Measurements from ENCODE around the gene CRIM1. TPM values are rescaled to one million over a fixed set of nuclear protein-coding genes. Genes with fewer than 3 reads are reported as not detected.

CRIM1 gene
- polyA plus RNA-seq, 1 donor: 21.1 TPM

DNA sequence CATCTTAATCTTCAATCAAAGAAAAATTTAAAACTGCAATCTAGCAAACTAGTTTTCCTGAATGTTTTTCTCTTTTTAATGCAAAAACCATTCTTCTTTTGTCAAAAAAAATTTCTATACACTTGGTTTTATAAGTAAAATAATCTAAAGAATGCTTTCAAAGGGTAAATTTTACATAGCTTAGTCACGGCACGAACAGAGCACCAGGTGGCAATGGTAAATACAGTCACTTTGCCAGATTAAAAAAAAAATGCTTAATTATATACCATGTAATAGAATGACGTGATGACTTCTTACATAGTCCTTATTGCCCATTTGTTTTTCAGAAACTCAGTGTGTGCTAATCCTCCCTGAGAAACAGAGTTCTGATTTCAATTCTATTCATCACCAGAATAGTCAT, 232.0 kb downstream of the CRIM1 start:
- DNase-seq: no peak

DNA sequence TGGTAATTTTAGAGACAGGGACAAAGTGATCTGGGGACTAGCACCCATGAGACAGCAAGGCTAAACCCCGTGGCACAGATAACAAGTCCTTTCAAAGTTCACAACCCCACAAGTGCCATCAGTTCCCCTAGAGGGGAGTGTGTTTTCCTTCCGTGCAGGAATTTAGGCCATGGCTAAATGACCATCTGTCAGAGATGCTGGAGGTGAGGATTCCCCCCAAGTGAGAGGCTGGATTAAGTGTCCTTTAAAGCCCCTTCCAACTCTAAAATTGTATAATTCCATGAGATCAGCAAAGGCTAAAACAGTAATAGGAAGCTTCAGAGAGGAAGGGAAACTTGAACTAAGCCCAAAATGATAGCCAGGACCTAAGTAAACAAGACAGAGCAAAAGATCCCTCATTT, 233.7 kb downstream of the CRIM1 start:
- DNase-seq: no peak

DNA sequence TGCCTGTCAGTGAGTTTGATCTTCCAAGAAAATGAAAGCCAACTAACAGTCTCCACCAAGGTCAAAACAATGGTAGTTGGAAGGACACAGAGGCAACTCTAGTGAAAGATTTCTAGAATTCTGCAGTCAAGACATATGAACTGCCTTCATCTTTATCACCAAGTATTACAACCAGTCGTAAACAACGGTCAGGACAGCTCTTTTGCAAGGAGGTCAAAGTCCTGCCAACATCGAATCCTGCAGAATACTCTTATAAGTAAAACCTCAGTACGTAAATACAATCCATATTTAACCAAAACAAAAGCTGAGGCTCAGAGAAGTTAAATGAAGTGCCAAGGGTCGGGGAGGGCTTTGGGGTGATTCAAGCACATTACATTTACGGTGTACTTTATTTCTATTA, 239.3 kb downstream of the CRIM1 start:
- no peak for DNase-seq

DNA sequence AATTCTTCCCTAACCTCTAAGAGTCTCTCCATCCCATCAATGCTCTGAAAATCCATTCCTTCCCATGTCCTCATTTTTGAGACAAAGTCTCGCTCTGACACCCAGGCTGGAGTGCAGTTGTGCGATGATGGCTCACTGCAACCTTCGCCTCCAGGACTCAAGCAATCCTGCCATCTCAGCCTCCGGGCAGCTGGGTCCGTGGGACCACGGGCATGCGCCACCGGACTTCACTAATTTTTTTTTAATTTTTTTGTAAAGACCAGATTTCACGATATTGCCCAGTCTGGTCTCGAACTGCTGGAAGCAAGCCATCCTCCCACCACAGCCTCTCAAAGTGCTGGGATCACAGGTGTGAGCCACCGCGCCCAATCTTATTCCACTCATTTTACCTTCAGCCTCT, 240.8 kb downstream of the CRIM1 start:
- no peak for DNase-seq

DNA sequence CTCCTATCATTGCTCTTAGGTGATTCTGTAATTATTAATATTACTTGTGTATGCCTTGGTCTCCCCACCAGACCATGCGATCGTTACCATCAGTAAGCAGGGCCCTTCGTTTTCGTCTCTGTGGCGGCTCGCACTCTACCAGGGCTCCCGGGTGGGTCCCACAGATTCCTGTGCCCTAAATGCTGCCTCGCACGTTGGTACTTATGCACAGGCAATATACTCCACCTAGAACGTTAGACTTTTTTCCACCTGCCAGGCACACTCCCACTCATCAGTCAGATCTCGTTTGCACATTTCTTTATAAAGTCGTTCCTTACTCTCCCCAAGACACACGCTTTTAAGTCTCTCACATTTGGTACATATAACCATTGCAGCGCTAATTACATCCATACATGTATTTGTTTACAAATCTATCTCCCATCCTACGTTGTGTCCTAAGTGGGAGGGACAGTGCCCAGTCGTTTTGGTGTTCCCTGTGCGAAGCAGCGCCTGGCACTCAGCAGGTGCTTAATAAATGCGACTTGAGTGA, 241.5 kb downstream of the CRIM1 start:
- DNase-seq: no peak

DNA sequence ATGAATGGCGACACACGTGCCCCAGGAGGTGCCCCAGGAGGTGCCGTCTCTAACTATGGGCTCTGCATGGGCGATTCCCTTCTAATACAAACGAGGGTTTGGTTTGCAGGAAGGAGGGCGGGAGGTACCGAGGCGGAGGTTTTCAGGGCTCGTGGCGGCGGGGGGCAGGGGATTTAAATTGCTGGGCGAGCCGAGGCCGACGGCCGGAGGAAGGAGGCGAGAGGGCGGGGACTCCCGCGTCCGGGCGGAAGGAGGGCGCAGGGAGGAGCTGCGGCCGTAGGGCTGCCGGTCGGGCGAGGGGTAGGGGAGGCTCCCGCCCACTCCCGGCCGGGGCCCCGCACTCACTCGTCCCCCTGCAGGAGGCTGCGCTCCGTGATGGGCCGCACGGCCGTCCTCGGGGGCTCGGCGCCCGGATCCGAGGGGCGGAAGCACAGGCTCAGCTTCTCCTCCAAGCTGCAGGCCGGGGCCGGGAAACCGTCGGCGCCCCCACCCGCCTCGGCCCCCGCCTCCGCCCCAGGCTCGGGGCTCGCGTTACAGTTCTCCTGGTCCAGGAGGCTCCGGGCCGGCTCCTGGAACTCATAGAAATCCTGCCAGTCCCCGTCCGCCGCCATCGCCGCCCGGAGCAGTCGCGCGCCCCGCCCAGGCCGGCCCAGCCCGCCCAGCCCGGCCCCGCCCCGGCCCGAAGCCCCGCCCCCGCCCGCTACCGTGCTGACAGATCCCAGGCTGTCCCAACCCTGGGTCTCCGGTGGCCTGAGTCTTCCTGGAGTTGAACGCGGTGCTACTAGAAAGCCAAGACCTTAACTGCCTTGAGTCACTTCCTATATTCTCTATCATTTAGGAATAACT, 242.2 kb downstream of the CRIM1 start, which contains the start of gene FEZ2:
Gene FEZ2 (minus strand): TSS at position 637 of the 846 bp plus-strand sequence. CDS start 26 bp downstream, at position 611.
- peak; percentile 79 for DNase-seq

Other genes with a start within 250 kb of the CRIM1 start
- 65.0 TPM for gene FEZ2, start 242.4 kb downstream of the CRIM1 start, polyA plus RNA-seq (ENCODE audit: insufficient read length)